HepG2 (cell line): Measurements from ENCODE around the gene C1orf216. TPM values are rescaled to one million over a fixed set of nuclear protein-coding genes. Genes with fewer than 3 reads are reported as not detected.

ENCODE experiments used
- ATF1 ChIP-seq: IDR thresholded peaks from 2 replicates; pipeline ENCODE4 v1.6.1; 2016; ENCODE audit warnings: mild to moderate bottlenecking, control low read depth
- MIXL1 ChIP-seq: IDR thresholded peaks from 2 replicates; pipeline ENCODE4 v1.6.1; 2016
- PHF20 ChIP-seq: sonication (generic); formaldehyde crosslinking; IDR thresholded peaks from 2 replicates; pipeline ENCODE4 v1.5.0; 2020; ENCODE audit warnings: mild to moderate bottlenecking, missing genetic modification reagents
- RXRA ChIP-seq: sonication (generic); formaldehyde crosslinking; IDR thresholded peaks from 2 replicates; pipeline ENCODE4 v1.5.1; 2020; ENCODE audit warnings: missing genetic modification reagents
- SAFB2 ChIP-seq: sonication (generic); formaldehyde crosslinking; IDR thresholded peaks from 2 replicates; pipeline ENCODE4 v1.5.1; 2020; ENCODE audit warnings: missing genetic modification reagents, low read depth, mild to moderate bottlenecking, borderline replicate concordance
- SETDB1 ChIP-seq: sonication (generic); formaldehyde crosslinking; IDR thresholded peaks from 2 replicates; pipeline ENCODE4 v1.5.1; 2020; ENCODE audit warnings: missing genetic modification reagents, mild to moderate bottlenecking, borderline replicate concordance
- SIN3B ChIP-seq: fragments of 150-350 bp; IDR thresholded peaks from 2 replicates; pipeline ENCODE4 v1.6.1; 2014; ENCODE audit warnings: low read length
- SMAD3 ChIP-seq: sonication (generic); formaldehyde crosslinking; IDR thresholded peaks from 2 replicates; pipeline ENCODE4 v1.4.0; 2020; ENCODE audit warnings: missing genetic modification reagents
- STAG1 ChIP-seq: sonication (generic); formaldehyde crosslinking; IDR thresholded peaks from 2 replicates; pipeline ENCODE4 v1.4.0; 2020; ENCODE audit warnings: missing genetic modification reagents
- ZFP1 ChIP-seq: IDR thresholded peaks from 2 replicates; pipeline ENCODE4 v1.6.1; 2016
- ZFP36L1 ChIP-seq: sonication (generic); formaldehyde crosslinking; IDR thresholded peaks from 2 replicates; pipeline ENCODE4 v1.8.0; 2022; ENCODE audit warnings: mild to moderate bottlenecking, missing genetic modification reagents, moderate library complexity
- ZNF383 ChIP-seq: sonication (generic); formaldehyde crosslinking; IDR thresholded peaks from 2 replicates; pipeline ENCODE4 v1.4.0; 2020; ENCODE audit warnings: missing genetic modification reagents, mild to moderate bottlenecking, borderline replicate concordance
- ZNF777 ChIP-seq: sonication (generic); formaldehyde crosslinking; IDR thresholded peaks from 2 replicates; pipeline ENCODE4 v1.4.0; 2020; ENCODE audit warnings: missing genetic modification reagents
- ZSCAN31 ChIP-seq: sonication (generic); formaldehyde crosslinking; IDR thresholded peaks from 2 replicates; pipeline ENCODE4 v1.5.0; 2020; ENCODE audit warnings: low read depth, mild to moderate bottlenecking, missing genetic modification reagents
- polyA plus RNA-seq, 8 experiments: library from polyadenylated mRNA; depleted of rRNA in 3 of 8; stranded (reverse) in 7 of 8; unstranded in 1 of 8; fragments of >200 nt; fragmentation: Illumina TruSeq in 4 of 8; extraction: Trizol in 4 of 8; gene quantifications; 2 replicates each; pipeline versions ENCODE4 v1.2.1 to v1.2.3, GENCODE V29; 2011 to 2016; ENCODE audit warnings: low read depth in 4 of 8, missing spikeins in 1 of 8, mixed read lengths in 1 of 8; ENCODE audit not compliant: insufficient read depth in 1 of 8
- total RNA-seq, 5 experiments: library from RNA; depleted of rRNA; stranded (reverse); fragments of >200 nt; fragmentation: Illumina TruSeq; extraction: Trizol; gene quantifications; 2 replicates each; pipeline ENCODE4 v1.2.3, GENCODE V29; 2016; ENCODE audit warnings: low read depth in 1 of 5
- TF ChIP-seq, protein P1 (sequence below): sonication (generic); formaldehyde crosslinking; conservative IDR thresholded peaks from 2 replicates; pipeline ENCODE4 v1.4.0; 2020; ENCODE audit warnings: missing genetic modification reagents
- TF ChIP-seq, protein P2 (sequence below): sonication (generic); formaldehyde crosslinking; IDR thresholded peaks from 2 replicates; pipeline ENCODE4 v1.9.0; 2022; ENCODE audit warnings: missing genetic modification reagents, mild to moderate bottlenecking, borderline replicate concordance
- TF ChIP-seq, protein P3 (sequence below): sonication (generic); formaldehyde crosslinking; IDR thresholded peaks from 2 replicates; pipeline ENCODE4 v1.5.0; 2020; ENCODE audit warnings: mild to moderate bottlenecking, missing genetic modification reagents
- TF ChIP-seq, protein P4 (sequence below): sonication (generic); formaldehyde crosslinking; IDR thresholded peaks from 2 replicates; pipeline ENCODE4 v1.5.1; 2020; ENCODE audit warnings: missing genetic modification reagents, mild to moderate bottlenecking, borderline replicate concordance
- TF ChIP-seq, protein P5 (sequence below): IDR thresholded peaks from 2 replicates; pipeline ENCODE4 v1.6.1; 2016
- TF ChIP-seq, protein P6 (sequence below): conservative IDR thresholded peaks from 2 replicates; pipeline ENCODE4 v1.6.1; 2018; ENCODE audit warnings: missing genetic modification reagents

C1orf216 gene
- total and polyA plus RNA-seq, 2 of the 13 experiments (the other 11 are each of a cell fraction or from before 2014, with no cell fraction given): 0.48 to 1.1 TPM

DNA sequence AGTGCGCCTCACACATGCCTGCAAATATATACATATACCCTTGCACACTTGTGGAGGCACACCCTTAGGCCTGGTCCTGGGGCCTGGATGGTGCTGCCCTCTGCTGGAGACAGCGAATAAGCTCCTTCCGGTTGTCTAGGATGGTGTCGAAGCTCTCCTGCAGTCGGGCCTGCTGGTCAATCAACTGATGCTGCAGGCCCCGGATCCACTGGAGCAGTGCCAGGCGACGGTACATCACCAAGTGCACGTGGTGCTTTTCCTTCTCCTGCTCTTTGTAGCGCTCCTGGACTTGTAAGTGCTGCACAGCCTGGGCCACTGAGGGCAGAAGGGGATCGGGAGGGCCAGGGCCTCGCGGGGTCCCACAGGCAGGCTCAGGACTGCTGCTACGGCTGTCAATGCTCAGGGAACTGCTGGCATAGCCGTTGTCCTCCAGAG is 3.1 kb downstream of the C1orf216 start (continued):
- TF ChIP-seq, protein P1, sequence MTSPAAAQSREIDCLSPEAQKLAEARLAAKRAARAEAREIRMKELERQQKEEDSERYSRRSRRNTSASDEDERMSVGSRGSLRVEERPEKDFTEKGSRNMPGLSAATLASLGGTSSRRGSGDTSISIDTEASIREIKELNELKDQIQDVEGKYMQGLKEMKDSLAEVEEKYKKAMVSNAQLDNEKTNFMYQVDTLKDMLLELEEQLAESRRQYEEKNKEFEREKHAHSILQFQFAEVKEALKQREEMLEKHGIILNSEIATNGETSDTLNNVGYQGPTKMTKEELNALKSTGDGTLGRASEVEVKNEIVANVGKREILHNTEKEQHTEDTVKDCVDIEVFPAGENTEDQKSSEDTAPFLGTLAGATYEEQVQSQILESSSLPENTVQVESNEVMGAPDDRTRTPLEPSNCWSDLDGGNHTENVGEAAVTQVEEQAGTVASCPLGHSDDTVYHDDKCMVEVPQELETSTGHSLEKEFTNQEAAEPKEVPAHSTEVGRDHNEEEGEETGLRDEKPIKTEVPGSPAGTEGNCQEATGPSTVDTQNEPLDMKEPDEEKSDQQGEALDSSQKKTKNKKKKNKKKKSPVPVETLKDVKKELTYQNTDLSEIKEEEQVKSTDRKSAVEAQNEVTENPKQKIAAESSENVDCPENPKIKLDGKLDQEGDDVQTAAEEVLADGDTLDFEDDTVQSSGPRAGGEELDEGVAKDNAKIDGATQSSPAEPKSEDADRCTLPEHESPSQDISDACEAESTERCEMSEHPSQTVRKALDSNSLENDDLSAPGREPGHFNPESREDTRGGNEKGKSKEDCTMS (CRISPR knock-in tag): no peak
- TF ChIP-seq, protein P2, sequence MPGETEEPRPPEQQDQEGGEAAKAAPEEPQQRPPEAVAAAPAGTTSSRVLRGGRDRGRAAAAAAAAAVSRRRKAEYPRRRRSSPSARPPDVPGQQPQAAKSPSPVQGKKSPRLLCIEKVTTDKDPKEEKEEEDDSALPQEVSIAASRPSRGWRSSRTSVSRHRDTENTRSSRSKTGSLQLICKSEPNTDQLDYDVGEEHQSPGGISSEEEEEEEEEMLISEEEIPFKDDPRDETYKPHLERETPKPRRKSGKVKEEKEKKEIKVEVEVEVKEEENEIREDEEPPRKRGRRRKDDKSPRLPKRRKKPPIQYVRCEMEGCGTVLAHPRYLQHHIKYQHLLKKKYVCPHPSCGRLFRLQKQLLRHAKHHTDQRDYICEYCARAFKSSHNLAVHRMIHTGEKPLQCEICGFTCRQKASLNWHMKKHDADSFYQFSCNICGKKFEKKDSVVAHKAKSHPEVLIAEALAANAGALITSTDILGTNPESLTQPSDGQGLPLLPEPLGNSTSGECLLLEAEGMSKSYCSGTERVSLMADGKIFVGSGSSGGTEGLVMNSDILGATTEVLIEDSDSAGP (CRISPR knock-in tag): peak; percentile 45; the same call in 1 of the 2 replicates
- no peak for TF ChIP-seq ZFP36L1 (CRISPR knock-in tag)
- TF ChIP-seq SAFB2 (CRISPR knock-in tag): no peak
- TF ChIP-seq RXRA (CRISPR knock-in tag): peak; percentile 21; the same call in 1 of the 2 replicates
- no peak for TF ChIP-seq SIN3B
- TF ChIP-seq SETDB1 (CRISPR knock-in tag): no peak
- no peak for TF ChIP-seq MIXL1 (CRISPR knock-in tag)
- TF ChIP-seq ZFP1 (CRISPR knock-in tag): no peak
- no peak for TF ChIP-seq ZNF383
- no peak for TF ChIP-seq PHF20 (CRISPR knock-in tag)
- TF ChIP-seq, protein P3, sequence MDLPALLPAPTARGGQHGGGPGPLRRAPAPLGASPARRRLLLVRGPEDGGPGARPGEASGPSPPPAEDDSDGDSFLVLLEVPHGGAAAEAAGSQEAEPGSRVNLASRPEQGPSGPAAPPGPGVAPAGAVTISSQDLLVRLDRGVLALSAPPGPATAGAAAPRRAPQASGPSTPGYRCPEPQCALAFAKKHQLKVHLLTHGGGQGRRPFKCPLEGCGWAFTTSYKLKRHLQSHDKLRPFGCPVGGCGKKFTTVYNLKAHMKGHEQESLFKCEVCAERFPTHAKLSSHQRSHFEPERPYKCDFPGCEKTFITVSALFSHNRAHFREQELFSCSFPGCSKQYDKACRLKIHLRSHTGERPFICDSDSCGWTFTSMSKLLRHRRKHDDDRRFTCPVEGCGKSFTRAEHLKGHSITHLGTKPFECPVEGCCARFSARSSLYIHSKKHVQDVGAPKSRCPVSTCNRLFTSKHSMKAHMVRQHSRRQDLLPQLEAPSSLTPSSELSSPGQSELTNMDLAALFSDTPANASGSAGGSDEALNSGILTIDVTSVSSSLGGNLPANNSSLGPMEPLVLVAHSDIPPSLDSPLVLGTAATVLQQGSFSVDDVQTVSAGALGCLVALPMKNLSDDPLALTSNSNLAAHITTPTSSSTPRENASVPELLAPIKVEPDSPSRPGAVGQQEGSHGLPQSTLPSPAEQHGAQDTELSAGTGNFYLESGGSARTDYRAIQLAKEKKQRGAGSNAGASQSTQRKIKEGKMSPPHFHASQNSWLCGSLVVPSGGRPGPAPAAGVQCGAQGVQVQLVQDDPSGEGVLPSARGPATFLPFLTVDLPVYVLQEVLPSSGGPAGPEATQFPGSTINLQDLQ: no peak
- TF ChIP-seq SMAD3 (CRISPR knock-in tag): no peak
- no peak for TF ChIP-seq ATF1
- TF ChIP-seq, protein P4, sequence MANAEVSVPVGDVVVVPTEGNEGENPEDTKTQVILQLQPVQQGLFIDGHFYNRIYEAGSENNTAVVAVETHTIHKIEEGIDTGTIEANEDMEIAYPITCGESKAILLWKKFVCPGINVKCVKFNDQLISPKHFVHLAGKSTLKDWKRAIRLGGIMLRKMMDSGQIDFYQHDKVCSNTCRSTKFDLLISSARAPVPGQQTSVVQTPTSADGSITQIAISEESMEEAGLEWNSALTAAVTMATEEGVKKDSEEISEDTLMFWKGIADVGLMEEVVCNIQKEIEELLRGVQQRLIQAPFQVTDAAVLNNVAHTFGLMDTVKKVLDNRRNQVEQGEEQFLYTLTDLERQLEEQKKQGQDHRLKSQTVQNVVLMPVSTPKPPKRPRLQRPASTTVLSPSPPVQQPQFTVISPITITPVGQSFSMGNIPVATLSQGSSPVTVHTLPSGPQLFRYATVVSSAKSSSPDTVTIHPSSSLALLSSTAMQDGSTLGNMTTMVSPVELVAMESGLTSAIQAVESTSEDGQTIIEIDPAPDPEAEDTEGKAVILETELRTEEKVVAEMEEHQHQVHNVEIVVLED (CRISPR knock-in tag): no peak
- peak; percentile 86 for TF ChIP-seq STAG1 (CRISPR knock-in tag)
- TF ChIP-seq ZNF777 (CRISPR knock-in tag): no peak
- no peak for TF ChIP-seq ZSCAN31 (CRISPR knock-in tag)
- TF ChIP-seq, protein P5, sequence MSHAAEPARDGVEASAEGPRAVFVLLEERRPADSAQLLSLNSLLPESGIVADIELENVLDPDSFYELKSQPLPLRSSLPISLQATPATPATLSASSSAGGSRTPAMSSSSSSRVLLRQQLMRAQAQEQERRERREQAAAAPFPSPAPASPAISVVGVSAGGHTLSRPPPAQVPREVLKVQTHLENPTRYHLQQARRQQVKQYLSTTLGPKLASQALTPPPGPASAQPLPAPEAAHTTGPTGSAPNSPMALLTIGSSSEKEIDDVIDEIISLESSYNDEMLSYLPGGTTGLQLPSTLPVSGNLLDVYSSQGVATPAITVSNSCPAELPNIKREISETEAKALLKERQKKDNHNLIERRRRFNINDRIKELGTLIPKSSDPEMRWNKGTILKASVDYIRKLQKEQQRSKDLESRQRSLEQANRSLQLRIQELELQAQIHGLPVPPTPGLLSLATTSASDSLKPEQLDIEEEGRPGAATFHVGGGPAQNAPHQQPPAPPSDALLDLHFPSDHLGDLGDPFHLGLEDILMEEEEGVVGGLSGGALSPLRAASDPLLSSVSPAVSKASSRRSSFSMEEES: no peak
- TF ChIP-seq, protein P6, sequence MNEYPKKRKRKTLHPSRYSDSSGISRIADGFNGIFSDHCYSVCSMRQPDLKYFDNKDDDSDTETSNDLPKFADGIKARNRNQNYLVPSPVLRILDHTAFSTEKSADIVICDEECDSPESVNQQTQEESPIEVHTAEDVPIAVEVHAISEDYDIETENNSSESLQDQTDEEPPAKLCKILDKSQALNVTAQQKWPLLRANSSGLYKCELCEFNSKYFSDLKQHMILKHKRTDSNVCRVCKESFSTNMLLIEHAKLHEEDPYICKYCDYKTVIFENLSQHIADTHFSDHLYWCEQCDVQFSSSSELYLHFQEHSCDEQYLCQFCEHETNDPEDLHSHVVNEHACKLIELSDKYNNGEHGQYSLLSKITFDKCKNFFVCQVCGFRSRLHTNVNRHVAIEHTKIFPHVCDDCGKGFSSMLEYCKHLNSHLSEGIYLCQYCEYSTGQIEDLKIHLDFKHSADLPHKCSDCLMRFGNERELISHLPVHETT (CRISPR knock-in tag): no peak
